HG03039 (cell line): Measurements from ENCODE around the gene DOCK8.

Experiments
- ATAC-seq: cut with Tn5 transposase; IDR thresholded peaks from one replicate; pipeline ENCODE4 v1.9.1; 2021; ENCODE audit warnings: mild to moderate bottlenecking, moderate library complexity; ENCODE audit not compliant: unreplicated experiment

DOCK8 gene

GRCh38 chr9:304106-304505, 89.4 kb downstream of the DOCK8 start:
- no peak for ATAC-seq

DNA sequence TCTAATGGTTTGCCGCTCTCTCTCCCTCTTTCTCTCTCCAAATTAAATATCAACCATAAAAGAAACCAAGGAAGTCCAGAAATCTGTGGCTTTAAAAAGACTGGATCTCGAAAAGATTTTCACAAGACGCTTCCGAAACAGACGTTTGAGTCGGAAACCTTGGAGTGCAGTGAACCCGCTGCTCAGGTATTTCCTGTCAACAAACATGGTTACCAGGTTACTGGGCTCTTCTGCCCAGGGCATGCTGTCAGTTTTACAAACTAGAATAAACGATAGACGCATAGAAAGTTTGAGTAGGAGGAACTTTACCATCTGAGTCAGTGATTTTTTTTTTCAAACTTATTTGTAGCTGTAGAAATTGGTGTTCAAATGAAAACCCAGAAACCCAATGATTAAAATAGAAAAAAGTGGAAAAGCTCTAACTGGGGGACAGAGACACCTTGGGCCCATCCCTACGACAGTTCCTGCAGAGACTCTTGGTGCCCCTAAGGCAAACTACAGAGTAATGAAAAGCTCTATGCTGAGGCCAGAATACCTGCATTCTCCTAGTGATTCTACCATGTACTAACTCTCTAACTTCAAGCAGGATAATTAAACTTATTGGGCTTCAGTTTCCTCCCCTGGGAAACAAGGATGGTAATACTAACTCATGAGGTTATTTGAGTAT, 90.0 kb downstream of the DOCK8 start:
- ATAC-seq, result no peak

GRCh38 chr9:306907-307306, 92.2 kb downstream of the DOCK8 start:
- ATAC-seq, result no peak

- ATAC-seq, result no peak
These were observed 97.2 kb downstream of the DOCK8 start for GRCh38 chr9:311841-312240.

GRCh38 chr9:312596-313320, 98.1 kb downstream of the DOCK8 start:
- no peak for ATAC-seq

- ATAC-seq, result no peak
These were observed 101.8 kb downstream of the DOCK8 start for GRCh38 chr9:316382-316965.

GRCh38 chr9:318646-319045, 104.0 kb downstream of the DOCK8 start:
- ATAC-seq, result no peak

GRCh38 chr9:324971-325370, 110.3 kb downstream of the DOCK8 start:
- no peak for ATAC-seq

DNA sequence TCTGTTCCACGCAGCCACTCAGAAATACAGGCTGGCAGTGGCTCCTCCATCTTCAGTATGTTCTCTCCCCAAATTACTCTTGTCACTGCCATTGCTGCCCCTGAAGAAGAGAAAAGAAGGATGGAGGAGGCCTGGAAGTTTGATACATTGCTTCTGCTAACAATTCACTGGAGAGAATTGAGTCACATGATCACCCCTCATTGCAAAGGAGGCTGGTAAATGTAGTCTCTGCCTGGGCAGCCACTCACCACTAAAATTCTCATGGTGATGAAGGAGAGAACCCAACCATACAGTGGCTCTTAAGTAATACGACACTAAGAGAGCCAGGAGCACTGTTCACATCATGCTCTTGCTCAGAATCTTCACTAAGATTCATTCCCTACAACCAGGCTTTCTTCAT, 112.0 kb downstream of the DOCK8 start:
- ATAC-seq, result no peak

GRCh38 chr9:328453-328852, 113.8 kb downstream of the DOCK8 start:
- ATAC-seq, result no peak

- no peak for ATAC-seq
These were observed 116.5 kb downstream of the DOCK8 start for GRCh38 chr9:331197-331596.

GRCh38 chr9:335373-335772, 120.7 kb downstream of the DOCK8 start:
- ATAC-seq, result no peak

GRCh38 chr9:336039-336438, 121.4 kb downstream of the DOCK8 start:
- no peak for ATAC-seq

GRCh38 chr9:338602-339001, 123.9 kb downstream of the DOCK8 start:
- ATAC-seq, result no peak

GRCh38 chr9:341634-342421, 127.2 kb downstream of the DOCK8 start:
- no peak for ATAC-seq

GRCh38 chr9:343773-344172, 129.1 kb downstream of the DOCK8 start:
- ATAC-seq, result no peak

GRCh38 chr9:346111-346571, 131.5 kb downstream of the DOCK8 start:
- no peak for ATAC-seq

DNA sequence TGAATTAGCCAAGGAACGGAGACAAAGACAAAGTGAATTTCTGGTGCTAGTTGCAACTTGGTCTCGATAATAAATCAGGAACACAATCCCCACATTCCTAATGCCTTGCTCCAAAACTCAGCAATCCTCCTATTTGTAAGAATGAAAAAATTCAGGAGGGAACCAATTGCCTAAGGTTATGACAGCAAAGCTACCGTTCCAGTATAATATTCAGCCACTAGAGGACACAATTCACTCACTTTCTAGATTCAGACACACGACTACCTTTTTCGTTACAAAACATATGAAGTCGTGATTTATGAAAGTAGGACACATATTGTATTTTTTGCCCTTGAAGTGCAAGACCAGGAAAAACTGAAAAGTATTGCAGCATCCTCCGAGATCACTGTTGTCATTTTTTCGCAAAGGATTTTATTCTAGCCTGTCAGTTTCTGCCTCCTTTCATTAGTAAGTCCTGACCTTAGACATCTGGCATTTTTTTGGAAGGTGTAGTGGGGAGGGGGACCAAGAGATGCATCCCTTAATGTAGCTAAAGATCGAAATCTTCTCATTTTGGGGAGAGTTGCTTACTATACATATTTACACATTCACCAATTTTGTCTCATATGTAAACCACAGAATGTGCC, 133.1 kb downstream of the DOCK8 start:
- ATAC-seq, result no peak

DNA sequence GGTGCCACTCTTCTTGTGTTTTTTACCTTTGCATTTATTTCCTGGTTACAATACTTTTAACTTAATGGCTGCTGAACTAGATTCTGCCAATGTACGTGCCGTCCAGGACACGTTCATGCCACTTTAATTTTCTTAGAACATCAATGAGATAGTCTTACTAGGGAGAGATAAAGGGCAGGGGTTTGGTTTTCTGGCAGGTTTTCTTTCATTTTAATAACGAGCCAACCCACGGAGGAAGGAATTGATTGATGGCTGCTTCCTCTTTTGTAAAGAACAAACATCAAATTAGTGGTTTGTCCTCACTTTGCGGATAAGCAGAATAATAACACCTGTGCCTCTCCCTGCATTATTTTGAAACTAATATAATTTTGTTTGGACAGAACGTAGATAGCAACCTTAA, 135.7 kb downstream of the DOCK8 start:
- ATAC-seq, result no peak

- ATAC-seq, result no peak
These were observed 137.3 kb downstream of the DOCK8 start for GRCh38 chr9:351916-352315.

- ATAC-seq, result no peak
These were observed 138.4 kb downstream of the DOCK8 start for GRCh38 chr9:353077-353476.
